Smooth muscle cell of the brain vasculature (primary cell): ENCODE data around the gene KRT79.

Experiments used
- DNase-seq: peaks from one replicate; pipeline ENCODE4 v3.0.0-alpha.2; 2012; ENCODE audit warnings: low read depth, low spot score

The KRT79 gene

DNA sequence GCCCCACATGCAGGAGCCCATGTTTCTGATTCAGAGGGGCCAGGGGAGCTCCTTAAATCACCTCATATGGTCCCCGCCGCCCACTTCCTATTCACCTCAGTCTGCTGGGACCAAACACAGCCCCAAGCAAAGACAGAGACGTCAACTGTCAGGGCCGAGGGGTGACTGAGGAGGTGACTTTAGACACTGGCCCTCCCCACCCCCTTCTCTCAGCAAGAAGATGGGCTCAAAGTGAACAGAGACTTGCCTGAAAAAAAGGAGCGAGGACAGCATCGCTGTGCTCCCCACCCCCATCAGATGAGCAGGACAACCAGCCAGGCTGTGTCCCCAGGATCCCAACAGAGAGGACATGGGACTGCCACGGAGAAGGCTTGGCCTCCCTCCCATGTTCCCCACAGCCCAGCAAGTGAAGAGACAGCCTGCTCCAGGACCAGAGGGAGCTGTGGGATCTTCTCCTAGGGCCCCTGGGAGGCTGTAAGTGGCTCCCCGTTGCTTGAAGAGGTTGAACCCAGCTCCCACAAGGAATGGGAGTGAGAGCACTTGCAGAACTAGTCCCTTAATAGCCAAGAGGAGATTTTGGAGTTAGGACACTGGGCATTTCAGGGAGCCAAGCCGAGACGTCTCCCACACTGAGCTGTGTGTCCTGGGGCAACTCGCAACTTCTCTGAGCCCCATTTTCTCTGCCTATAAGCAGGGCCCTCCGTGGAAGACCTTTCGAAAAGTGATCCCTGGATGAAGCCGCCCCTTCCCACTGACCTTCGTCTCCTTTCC lies 1.3 kb upstream of the KRT79 start:
- no peak for DNase-seq

DNA sequence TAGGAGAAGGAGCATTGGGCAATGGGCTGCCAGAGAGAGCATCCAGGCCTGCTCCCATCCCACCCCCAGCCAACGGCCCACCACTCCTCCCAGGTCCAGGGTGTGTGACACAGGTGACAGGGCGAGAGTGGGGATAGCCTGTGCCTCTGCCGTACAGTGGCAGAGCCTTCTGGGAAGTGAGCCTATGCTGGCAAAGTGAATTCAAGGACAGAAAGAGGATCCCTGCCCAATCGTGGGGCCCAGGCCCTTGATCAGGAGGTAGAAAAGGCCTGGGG lies 553 bp upstream of the KRT79 start:
- DNase-seq = no peak

DNA sequence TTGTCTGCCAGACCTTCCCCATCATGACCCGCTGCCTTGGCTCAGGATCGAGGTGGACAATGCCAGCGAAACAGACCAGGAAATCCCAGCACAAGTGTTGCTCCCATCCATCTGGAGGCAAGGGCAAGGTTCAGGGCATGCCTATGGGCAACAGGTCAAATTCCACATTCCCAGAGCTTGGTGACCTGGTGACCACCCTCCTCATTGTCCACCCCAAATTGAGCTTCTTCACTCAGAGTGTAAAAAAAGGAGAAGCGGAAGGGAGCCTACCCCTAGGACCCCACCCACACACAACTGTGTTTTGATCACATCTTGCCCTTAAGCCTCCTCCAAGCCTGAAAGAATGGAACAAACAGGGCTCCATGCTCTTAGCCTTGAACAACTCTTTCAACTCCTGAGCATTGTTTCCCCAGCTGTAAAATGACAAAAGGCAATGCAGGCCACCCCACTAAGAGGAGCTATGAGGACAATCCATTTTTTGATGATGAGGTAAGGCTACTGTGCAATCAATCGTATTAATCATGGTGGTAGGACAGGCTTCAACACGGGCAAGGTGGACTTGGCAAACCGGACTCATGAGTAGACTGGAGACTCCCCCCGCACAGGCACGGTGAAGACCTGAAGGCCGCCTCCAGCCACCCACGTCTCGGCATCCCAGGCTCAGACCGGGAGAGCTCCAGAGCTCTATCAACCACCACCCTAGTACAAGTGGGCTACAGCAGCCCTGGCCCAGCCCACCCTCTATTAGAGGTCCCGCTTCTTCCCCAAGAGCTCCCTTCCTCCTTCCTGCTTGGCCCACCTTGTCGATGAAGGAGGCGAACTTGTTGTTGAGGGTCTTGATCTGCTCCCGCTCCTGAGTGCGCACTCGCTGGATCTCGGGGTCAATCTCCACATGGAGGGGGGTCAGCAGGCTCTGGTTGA lies 866 bp downstream of the KRT79 start:
- DNase-seq = no peak

DNA sequence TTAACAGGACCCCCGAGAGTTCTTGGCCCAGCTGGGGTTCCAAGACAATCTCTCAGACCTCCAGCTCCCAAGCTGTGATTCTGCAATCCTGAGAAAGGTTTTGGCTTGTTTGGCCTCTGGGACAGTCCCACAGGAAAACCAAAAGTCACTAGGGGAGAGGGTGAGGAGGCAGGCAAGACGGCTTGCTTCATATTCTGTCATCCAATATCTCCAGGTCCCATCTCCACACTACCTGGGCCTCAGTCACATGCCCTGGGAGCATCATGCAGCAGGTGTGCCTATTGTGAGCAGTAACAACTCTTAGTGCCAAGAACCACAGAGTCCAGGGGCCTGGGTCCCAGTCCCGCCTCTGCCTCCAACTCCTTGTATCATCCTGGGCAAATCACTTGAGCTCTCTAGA lies 1.7 kb downstream of the KRT79 start:
- no peak for DNase-seq

DNA sequence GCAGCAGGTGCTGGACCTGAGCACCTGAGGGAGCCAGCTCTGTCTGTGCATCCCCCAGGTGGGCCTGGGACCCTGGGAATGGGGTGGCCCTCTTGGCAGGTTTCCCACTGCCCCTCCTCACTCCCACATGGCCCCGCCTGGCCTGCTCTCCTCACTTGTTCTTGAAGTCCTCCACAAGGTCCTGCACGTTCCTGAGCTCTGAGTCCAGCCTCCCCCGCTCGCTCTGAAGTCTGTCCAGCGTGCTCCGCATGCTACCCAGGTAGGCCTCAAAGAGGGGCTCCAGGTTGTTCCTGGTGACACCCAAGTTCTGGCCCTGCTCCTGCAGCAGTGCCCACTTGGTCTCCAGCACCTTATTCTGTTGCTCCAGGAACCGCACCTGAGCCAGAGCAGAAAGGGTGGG lies 2.9 kb downstream of the KRT79 start:
- DNase-seq = no peak

DNA sequence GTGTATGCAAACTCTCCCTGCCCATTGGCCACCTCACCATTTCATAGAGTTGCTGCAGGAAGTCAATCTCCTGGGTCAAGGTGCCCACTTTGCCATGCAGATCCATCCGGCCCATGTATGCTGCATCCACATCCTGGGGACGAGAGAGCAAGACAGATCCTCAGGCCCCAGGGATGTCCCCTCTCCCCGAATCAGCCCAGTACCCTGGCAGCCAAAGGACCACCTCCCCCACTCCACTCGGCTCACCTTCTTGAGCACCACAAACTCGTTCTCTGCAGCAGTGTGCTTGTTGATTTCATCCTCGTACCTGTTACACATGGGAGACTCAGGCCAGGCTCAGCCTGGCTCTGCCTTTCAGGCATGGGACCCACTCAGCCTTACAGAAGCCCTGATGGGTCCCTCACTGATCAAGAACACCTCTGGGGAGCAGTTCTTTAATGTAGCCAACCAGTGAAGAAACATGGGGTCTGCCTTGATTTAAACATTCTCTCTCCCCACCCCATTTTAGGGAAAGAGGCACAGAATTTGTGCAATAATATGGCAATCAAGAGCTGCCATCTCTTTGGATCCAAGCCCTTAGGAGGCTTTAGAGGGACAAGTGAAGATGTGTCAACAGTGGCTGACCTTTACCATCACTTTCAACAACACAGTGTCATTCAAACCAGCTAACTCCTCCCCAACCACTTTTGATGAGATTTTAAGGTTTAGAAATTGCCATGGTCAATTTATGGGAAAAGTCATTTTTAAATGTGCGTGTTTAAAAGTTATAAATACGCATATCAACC lies 3.9 kb downstream of the KRT79 start:
- no peak for DNase-seq

DNA sequence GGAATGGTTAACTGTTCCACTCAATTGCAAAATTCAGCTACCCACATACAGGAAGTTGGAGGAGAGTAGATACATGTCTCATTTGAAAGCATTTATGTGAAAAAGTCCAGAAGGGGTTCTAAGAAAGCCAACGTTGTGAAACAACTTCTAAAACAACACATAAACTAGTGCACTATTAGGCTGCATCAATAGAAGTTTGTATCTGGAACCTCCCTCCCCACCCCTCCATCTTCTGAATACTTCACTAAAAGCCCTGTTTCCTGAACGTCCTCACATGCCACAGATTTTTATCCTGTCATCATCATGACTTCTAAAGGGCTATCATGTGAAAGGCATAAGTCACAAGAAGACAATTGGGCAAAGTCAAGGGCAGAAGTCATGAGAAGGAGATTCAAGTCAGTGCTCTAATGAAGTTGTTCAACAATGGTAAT lies 5.5 kb downstream of the KRT79 start:
- no peak for DNase-seq

DNA sequence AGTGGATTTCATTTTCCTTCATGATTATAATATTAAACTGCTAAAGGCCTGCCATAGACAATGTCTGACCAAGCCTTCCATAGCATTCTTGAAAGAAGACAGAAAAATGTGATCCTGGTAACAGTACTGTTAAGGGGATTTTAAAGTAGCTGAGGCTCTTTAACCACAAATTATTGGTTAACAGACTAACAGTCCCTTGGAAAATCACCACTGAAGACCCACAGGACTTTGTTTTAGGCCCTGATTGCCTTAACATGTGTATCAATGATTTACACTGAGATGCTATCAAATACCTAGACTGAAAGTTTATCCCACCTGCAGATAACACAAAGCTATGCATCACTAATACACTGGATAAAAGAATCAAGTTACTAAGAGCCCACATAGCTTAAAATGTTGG lies 6.0 kb downstream of the KRT79 start:
- DNase-seq = no peak

DNA sequence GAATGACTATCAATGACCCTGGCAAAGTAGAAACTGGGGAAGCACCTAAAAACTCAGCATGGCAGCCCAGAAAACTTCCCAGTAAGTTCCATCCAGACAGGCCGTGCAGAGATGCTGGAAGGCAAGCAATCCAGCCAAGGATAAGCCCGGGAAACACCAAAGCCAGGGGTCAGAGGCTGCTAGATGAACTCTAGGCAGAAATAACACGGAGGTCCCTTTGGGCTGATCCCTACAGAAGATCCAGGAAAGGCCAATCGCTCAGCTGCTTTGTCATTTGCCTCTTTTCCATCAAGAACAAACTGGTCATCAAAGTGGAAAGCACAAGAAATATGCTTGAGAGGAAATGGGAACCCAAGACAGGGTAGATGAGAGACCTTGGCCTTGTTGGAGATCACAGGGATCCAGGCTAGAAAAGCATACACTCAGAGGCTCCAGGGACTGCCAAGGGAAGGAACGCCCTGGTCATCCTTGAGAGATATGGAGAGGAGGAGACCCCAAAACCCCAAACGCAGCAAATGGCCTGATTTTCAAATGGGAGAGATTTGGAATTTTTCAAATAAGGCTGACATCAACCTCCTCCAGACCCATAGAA lies 6.5 kb downstream of the KRT79 start:
- DNase-seq = no peak

DNA sequence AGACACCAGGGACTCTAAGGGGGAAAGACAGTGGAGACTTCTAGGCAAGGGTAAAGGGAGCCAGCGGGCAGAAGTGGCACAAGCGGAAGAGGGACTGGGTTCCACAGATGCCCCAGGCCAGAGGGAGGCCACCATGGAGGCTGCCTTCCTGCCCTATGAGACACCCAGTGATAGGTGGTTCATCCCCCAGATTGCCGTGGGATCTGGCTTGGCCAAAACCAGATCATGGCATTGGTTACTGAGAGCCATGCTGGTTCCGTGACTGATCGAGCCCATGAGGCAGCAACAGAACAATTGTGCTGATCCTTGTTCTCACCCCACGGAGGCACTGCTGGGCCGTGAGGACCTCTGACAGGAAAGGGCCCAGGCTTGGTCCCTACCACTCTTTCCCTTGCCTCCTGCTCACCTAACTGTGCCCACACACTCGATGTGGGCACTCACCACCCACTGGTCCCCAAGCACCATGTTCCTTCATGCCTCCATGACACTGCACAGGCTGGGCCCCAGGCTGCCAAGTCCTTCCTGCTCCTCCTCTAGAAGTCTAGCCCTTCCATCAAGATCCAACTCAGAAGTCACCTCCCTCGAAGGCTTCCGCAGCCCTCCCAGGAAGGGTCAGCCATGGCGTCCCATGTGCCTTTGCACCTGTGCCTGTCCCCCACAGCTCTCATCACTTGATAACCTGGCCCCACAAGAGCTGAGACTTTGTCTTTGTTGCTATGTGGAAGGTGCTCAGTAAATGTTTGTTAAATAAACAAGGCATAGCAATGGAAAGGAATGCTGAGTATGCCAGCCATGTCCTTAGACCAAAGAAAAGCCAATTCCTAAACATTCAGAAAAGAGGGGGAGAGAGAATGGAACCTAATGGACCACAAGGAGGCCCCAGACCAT lies 7.3 kb downstream of the KRT79 start:
- DNase-seq = no peak

DNA sequence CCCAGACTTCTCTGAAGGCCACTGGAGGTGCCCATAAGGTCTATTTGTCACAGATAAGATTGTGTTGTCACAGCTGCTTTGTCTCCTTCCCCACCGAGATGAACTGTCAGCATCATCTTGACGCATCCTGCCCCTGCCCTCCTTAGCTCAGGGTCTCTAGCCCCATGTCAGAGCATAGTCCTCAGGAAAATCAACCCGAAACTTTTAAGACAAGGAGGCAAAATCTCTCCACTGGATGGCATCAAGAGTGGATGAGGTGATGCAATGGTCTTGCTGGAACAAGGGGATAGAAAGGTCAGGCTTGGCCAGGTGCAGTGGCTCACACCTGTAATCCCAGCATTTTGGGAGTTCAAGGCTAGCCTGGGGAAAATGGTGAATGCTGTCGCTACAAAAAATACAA lies 8.2 kb downstream of the KRT79 start:
- no peak for DNase-seq

DNA sequence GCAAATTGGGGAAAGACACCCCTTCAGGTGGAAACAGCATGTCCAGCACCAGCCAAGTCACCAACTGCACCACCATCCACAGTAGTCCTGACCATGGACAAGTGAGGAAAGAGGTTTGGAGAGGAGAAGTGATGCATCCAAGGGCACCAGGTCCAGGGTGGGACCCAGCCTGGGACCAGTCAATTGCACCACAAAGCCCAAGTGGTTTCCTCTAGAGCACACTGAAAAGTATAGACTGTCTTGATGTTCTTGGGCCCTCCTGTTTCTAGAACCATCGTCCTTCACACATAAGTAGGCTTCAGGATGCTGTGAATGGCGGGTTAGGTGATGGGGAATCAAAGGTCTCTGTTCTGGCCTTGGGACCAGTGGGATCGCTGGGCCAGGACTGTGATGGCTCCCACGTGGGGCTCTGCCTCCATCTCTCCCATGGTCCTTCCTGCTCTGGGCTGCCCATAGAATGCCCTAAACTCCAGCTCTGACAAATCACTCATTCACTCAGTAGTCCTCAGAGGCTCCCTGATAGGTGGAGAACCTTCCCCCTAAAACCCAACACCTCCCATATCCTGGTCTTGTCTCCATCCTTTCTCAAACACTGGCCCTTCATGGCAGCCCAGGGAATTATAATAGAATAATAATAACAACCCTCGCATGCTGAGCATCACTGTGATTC lies 9.2 kb downstream of the KRT79 start:
- no peak for DNase-seq

DNA sequence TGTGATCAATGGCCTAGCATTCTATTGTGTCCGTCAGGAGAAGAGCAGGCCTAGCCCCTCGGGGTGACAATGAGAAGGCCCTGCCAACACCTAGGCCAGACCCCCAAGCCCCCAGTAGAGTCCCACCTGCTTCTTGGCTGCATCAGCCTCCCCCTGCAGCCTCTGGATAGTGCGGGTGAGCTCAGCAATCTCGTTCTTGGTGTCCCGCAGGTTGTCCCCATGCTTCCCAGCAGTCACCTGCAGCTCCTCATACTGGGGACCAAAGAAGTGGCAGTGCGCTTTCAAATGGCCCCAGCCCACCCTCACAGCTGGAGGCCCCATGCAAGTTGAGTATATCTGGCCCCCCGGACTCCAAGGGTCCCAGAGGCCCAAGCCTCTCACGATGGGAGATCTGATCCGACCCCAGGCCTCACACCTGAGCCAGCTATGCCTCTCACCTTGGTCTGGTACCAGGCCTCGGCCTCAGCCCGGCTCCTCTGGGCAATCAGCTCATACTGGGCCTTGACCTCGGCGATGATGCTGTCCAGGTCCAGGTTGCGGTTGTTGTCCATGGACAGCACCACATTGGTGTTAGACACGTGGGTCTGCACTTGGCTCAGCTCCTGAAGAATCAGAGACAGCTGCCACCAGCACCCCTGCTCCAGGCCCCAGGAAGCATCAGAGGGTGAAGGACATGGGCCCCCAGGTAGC lies 10.2 kb downstream of the KRT79 start:
- no peak for DNase-seq

DNA sequence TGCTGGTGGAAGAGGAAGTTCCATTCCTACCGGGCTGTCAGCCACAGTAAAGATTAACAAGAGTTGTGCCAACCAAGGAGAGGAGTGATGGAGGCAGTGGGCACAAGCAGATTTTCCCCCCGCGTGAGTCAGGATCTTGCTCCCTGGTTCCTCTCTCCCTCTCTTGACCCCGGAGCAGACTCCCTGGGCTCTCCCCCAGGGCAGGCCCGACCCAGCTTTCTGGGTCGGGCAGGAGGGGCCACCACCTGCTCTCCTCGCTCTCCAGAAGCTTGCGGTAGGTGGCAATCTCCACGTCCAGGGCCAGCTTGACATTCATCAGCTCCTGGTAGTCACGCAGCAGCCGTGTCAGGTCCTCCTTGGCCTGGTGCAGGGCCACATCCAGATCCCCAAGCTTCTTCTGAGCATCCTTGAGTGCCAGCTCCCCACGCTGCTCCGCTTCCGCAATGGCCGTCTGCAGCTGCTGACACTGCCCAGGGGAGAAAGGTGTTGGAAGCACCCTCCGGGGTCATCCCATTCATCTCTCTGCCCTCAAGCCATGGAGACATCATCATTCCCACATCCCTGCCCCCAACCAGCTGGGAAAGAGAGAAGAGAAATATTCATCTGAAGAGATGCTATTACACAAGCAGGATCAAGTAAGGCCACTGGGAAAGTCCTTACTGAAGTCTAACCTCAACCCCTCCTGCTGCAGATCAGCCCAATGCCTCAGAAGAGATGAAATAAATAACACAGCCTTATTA lies 11.2 kb downstream of the KRT79 start:
- DNase-seq = no peak

DNA sequence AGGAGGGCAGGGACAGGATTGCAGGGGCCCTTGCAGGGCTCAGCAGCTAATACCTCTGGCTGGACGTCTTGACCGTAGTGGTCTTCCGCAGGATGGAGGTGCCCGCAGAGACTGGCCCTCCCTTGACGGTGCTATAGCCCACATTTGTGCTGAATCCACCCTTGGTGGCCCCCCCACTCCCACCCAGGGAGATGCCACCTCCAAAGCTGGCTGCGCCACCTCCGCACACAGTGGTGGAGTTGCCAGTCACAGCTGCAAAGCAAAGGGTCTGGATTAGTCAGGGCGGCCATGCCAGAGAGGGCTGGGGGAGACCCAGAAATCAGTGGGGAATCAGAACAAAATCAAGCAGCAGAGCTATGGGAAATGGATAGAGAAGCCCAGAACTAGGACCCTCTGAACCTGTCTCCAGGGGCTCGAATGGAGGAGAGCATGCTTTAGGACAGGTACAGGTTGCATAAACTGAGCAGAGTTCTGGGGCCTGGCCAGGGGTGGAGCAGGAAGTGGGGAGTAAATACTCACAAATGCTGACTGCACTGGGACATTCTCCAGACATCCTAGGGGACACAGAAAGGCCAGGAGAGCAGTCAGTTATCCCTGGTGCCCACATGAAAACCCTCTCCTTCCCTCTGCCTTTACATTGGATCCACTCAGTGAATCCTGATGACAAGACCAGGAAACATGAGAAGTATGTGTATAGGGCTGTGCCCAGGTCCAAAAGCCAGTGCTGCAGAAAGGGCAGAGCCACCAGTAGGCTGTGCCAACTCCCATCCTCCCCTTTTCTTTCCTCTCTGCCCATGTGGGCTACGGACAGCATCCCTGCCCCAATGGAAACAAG lies 12.1 kb downstream of the KRT79 start:
- no peak for DNase-seq

DNA sequence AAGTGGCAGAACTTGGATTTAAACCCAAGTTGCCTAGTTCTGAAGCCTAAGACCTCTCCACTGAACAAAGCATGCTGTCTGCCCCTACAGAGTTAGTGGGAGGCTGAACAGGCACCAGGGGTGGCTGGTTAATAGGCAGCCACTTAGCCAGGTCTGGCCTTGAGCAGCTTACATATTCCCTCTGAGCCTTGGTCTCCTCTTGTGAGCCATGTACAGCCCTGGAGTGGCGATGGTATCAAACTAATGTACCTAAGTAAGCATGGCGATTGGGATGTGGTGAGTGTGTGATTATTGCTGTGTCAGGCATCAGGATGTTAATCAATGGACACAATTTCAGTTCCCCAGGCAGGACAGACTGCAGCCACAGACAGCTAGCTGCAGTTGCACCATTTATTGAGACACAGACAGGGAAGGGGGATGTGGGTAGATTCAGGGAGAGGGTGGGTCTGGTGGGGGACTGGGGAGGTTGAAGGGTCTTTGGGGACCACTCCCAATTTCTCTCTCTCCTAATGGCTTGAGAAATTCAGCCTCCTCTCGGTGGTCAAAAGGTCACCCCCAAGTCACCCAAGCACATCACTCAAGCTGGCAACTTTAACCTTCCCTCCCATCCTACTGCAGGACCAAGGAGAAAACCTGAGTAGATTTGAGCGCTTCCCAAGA lies 12.9 kb downstream of the KRT79 start:
- DNase-seq = no peak

DNA sequence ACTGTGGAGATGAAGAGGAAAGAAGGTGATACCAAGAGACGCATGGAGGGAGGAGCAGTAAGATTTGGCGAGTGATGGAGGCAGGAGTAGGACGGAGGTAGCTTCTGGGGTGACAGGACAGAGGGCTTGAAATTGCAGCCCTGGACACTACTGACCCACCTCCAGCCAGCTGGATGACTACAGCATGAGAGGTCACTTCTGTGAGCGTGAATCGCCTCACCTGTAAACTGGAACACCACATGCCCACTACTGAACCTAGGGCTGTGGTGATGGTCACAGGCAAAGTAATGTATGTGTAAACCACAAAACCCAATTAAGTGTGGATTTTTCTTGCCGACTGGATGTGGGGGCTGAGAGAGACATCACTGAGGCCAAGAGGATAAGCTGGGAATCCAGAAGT lies 13.6 kb downstream of the KRT79 start:
- no peak for DNase-seq
